ENCODE data around the gene OPCML.

The OPCML gene

DNA sequence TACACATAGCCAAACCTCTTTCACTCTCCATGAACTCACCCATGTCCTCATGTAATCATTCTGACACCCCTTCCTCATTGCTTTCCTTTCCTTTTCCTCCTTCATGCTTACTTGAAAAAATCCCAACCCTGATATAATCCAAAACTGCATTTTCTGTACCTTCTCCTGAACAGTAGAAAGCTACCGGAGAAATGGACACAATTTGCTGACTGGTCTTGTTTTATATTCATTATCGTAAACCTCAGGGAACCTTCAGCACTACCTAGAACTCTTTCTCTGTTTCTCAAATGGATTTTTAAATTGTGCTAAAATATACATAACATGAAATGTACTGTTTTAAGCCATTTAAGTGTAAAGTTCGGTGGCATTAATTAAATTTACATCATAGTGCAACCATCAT lies 1165.0 kb downstream of the OPCML start:
- DNase-seq, result no peak

DNA sequence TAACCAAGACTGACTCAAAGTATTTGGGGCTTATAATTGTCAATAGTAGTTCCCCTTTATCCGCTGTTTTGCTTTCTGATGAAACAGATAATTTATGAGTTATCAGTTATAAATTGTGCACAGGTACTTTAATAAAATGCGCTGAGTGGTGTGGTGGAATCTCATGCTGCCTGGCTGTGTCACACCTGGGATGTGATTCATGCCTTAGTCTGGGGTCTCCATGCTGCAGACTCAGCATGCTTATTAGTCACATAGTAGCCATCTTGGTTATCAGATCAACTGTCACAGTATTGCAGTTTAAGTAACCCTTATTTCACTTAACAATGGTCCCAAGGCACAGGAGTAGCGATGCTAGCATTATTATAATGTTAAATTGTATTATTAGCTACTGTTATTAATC lies 1166.7 kb downstream of the OPCML start:
- no peak for DNase-seq

Data from stimulated activated CD4-positive, alpha-beta T cell treated with anti-CD3 and anti-CD28 coated beads, Interleukin-4, amount 100 ng/mL, for 4 hours (primary cell).